GM12878 (cell line): Measurements from ENCODE around the gene EHF. TPM values are rescaled to one million over a fixed set of nuclear protein-coding genes. Genes with fewer than 3 reads are reported as not detected.
A peak's percentile ranks its signal among the peaks of the same experiment; 100 is the strongest.

Source experiments
- ATF7 ChIP-seq: fragments of 450-650 bp; IDR thresholded peaks from 2 replicates; pipeline ENCODE4 v1.6.1; 2016; ENCODE audit warnings: low read depth, mild to moderate bottlenecking
- BCLAF1 ChIP-seq: fragments of 450-650 bp; IDR thresholded peaks from 2 replicates; pipeline ENCODE4 v1.6.1; 2017; ENCODE audit warnings: antibody characterized with exemption, mild to moderate bottlenecking, moderate library complexity
- CREB1 ChIP-seq: IDR thresholded peaks from 2 replicates; pipeline ENCODE4 v1.6.1; 2012; ENCODE audit warnings: low read depth, mild to moderate bottlenecking, inconsistent platforms
- CTCF ChIP-seq, 3 experiments: IDR thresholded peaks in 2 of 3; conservative IDR thresholded peaks in 1 of 3; 2 replicates each; pipeline ENCODE4 v1.5.1; 2011; ENCODE audit warnings: low read depth in 3 of 3, low read length in 3 of 3, mild to moderate bottlenecking in 3 of 3, control low read depth in 2 of 3, moderate library complexity in 2 of 3, inconsistent platforms in 1 of 3, mixed read lengths in 1 of 3; ENCODE audit not compliant: control insufficient read depth in 2 of 3, insufficient read depth in 1 of 3; ENCODE audit errors: extremely low read depth in 1 of 3
- DPF2 ChIP-seq: fragments of 450-650 bp; IDR thresholded peaks from 2 replicates; pipeline ENCODE4 v1.6.1; 2017; ENCODE audit warnings: mild to moderate bottlenecking
- EP300 ChIP-seq, 2 experiments: fragments of 150-350 bp in 1 of 2; IDR thresholded peaks; 2 replicates each; pipeline ENCODE4 v1.6.1; 2011 to 2012; ENCODE audit warnings: low read depth in 2 of 2, low read length in 2 of 2, borderline replicate concordance in 1 of 2, improper control_type of control experiment in 1 of 2, inconsistent platforms in 1 of 2; ENCODE audit not compliant: control insufficient read depth in 1 of 2
- HCFC1 ChIP-seq: fragments of 150-350 bp; IDR thresholded peaks from 2 replicates; pipeline ENCODE4 v1.6.1; 2014; ENCODE audit warnings: low read length
- JUNB ChIP-seq: IDR thresholded peaks from 2 replicates; pipeline ENCODE4 v1.6.1; 2016; ENCODE audit warnings: antibody characterized with exemption, mild to moderate bottlenecking
- MTA2 ChIP-seq: fragments of 450-650 bp; IDR thresholded peaks from 2 replicates; pipeline ENCODE4 v1.6.1; 2016; ENCODE audit warnings: low read depth, mild to moderate bottlenecking, moderate library complexity
- RCOR1 ChIP-seq: conservative IDR thresholded peaks from 2 replicates; pipeline ENCODE4 v1.6.1; 2012; ENCODE audit warnings: low read depth, low read length, improper control_type of control experiment
- SMAD1 ChIP-seq: fragments of 450-650 bp; IDR thresholded peaks from 2 replicates; pipeline ENCODE4 v1.6.1; 2018; ENCODE audit warnings: mild to moderate bottlenecking, low read depth; ENCODE audit not compliant: partially characterized antibody
- SUZ12 ChIP-seq: fragments of 200-600 bp; sonication (generic); IDR thresholded peaks from one replicate; pipeline ENCODE4 v1.6.1; 2018; ENCODE audit warnings: antibody characterized with exemption, mild to moderate bottlenecking; ENCODE audit not compliant: unreplicated experiment
- TAF1 ChIP-seq: IDR thresholded peaks from 2 replicates; pipeline ENCODE4 v1.6.1; 2011; ENCODE audit warnings: mild to moderate bottlenecking, low read depth, low read length, borderline replicate concordance
- TCF7 ChIP-seq: IDR thresholded peaks from 2 replicates; pipeline ENCODE4 v1.6.1; 2014; ENCODE audit warnings: antibody characterized with exemption, borderline replicate concordance
- USF1 ChIP-seq: IDR thresholded peaks from 2 replicates; pipeline ENCODE4 v1.6.1; 2011; ENCODE audit warnings: borderline replicate concordance, low read depth, mild to moderate bottlenecking, moderate library complexity, mixed read lengths, low read length; ENCODE audit not compliant: insufficient read depth; ENCODE audit errors: extremely low read length
- ZZZ3 ChIP-seq: IDR thresholded peaks from 2 replicates; pipeline ENCODE4 v1.6.1; 2011; ENCODE audit warnings: low read depth; ENCODE audit not compliant: control insufficient read depth, insufficient read length
- polyA plus RNA-seq, 11 experiments: library from polyadenylated mRNA; depleted of rRNA in 4 of 11; unstranded in 6 of 11; stranded (reverse) in 5 of 11; fragments of >200 nt; fragmentation: Nextera tagmentation in 4 of 11; fragmentation: Illumina TruSeq in 1 of 11; extraction: Ambion mirVana in 4 of 11; extraction: Trizol in 1 of 11; gene quantifications; 1 replicate in 1 of 11; 2 replicates in 10 of 11; pipeline versions ENCODE4 v1.2.1 to v1.2.3, GENCODE V29; 2011 to 2016; ENCODE audit warnings: inconsistent platforms in 2 of 11, missing spikeins in 2 of 11, low read depth in 1 of 11
- total RNA-seq, 4 experiments: library from RNA; depleted of rRNA in 3 of 4; stranded (reverse); fragments of >200 nt in 3 of 4; fragmentation: Illumina TruSeq in 1 of 4; extraction: Trizol in 1 of 4; gene quantifications; 2 replicates each; pipeline versions ENCODE4 v1.2.1 to v1.2.3, GENCODE V29; 2013 to 2021
- TF ChIP-seq, protein P1 (sequence below): IDR thresholded peaks from 2 replicates; pipeline ENCODE4 v1.6.1; 2012; ENCODE audit warnings: low read depth, low read length, improper control_type of control experiment
- TF ChIP-seq, protein P2 (sequence below): IDR thresholded peaks from 2 replicates; pipeline ENCODE4 v1.6.1; 2012; ENCODE audit warnings: low read length, inconsistent platforms

EHF gene
- total and polyA plus RNA-seq, 10 of the 15 experiments (the other 5 are each of a cell fraction or from before 2014, with no cell fraction given): 0.04 to 0.33 (median 0.06) TPM; not detected in 6

- TF ChIP-seq BCLAF1 (no peak), SUZ12 (no peak), DPF2 (peak; percentile 40; the same call in 1 of the 2 replicates), JUNB (peak; percentile 90), EP300 (IDR thresholded peaks at IDR 0.05; ENCODE audit: borderline replicate concordance in 1 of 2, control insufficient read depth in 1 of 2, low read depth in 2 of 2, low read length in 2 of 2) (no peak), ZZZ3 (no peak), SMAD1 (no peak), HCFC1 (no peak), USF1 (no peak), CTCF (IDR thresholded peaks at IDR 0.05 in 2 of 3, conservative IDR thresholded peaks at IDR 0.05 in 1 of 3; ENCODE audit: control insufficient read depth in 2 of 3, extremely low read depth in 1 of 3, insufficient read depth in 1 of 3, low read depth in 3 of 3, low read length in 3 of 3) (no peak), TAF1 (no peak), ATF7 (0 out of 2 replicates have a peak, but pooled peaks have one; percentile 16), RCOR1 (no peak), CREB1 (no peak), TCF7 (no peak), MTA2 (peak; percentile 70)
- TF ChIP-seq, protein P1, sequence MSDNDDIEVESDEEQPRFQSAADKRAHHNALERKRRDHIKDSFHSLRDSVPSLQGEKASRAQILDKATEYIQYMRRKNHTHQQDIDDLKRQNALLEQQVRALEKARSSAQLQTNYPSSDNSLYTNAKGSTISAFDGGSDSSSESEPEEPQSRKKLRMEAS: no peak
- TF ChIP-seq, protein P2, sequence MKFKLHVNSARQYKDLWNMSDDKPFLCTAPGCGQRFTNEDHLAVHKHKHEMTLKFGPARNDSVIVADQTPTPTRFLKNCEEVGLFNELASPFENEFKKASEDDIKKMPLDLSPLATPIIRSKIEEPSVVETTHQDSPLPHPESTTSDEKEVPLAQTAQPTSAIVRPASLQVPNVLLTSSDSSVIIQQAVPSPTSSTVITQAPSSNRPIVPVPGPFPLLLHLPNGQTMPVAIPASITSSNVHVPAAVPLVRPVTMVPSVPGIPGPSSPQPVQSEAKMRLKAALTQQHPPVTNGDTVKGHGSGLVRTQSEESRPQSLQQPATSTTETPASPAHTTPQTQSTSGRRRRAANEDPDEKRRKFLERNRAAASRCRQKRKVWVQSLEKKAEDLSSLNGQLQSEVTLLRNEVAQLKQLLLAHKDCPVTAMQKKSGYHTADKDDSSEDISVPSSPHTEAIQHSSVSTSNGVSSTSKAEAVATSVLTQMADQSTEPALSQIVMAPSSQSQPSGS: peak; percentile 72
Observed at GRCh38 chr11:34633990-34634693, 13.2 kb downstream of the EHF start (continued).
